ENCODE data around the gene IFNA13. TPM values are rescaled to one million over a fixed set of nuclear protein-coding genes. Genes with fewer than 3 reads are reported as not detected.

The IFNA13 gene
- total RNA-seq, 2 experiments from 2014 or later: not detected

DNA sequence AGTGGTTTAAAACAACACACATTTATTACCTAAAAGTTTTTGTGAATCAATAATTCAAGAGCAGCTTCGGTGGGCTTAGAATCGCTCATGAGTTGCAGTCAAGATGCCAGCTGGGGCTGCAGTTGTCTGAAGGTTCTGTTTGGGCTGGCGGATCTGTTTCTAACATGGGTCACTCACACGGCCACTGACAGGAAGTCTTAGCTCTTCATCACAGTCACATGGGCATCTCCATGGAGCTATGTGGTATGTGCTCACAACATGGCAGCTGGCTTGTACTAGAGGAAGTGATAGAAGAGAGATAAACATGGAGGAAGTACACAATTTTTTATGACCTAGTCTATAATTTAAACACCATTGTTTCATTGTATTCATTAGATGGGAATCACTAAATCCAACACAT, 43.8 kb downstream of the IFNA13 start:
- Mint-ChIP-seq H3K27ac (peak overlapping the region; percentile 0), H3K9me3 (no peaks in the 10 kb centered on the region), H3K4me3 (no peak overlapping the region), H3K27me3 (no peaks in the 10 kb centered on the region), H3K4me1 (ENCODE audit: low read depth) (peaks cover 46% of the 10 kb centered on the region), H3K36me3 (ENCODE audit: low read depth) (peaks cover 54% of the 10 kb centered on the region)
- H3K4me1 ChIP-seq (ENCODE audit: insufficient read depth, low read length): no peaks in the 10 kb centered on the region
- ChIA-PET POLR2A (no interaction called here), CTCF (interaction anchor here (1.6 to 2.8 kb wide), 2 partner anchors 72 to 131 kb away, joined by 4 to 8 read pairs; no protein-coding TSS in a partner anchor)
- no peaks in the 10 kb centered on the region for H3K27me3 ChIP-seq (ENCODE audit: control insufficient read depth in 1 of 2, insufficient read depth in 2 of 2, low read length in 2 of 2)
- peaks cover 23% of the 10 kb centered on the region for H3K36me3 ChIP-seq (ENCODE audit: insufficient read depth, low read length)
- no peak overlapping the region for H3K27ac ChIP-seq (ENCODE audit: low read depth in 1 of 2, low read length in 2 of 2)
- H3K4me3 ChIP-seq (ENCODE audit: low read length): no peak overlapping the region
- TF ChIP-seq, protein P1, sequence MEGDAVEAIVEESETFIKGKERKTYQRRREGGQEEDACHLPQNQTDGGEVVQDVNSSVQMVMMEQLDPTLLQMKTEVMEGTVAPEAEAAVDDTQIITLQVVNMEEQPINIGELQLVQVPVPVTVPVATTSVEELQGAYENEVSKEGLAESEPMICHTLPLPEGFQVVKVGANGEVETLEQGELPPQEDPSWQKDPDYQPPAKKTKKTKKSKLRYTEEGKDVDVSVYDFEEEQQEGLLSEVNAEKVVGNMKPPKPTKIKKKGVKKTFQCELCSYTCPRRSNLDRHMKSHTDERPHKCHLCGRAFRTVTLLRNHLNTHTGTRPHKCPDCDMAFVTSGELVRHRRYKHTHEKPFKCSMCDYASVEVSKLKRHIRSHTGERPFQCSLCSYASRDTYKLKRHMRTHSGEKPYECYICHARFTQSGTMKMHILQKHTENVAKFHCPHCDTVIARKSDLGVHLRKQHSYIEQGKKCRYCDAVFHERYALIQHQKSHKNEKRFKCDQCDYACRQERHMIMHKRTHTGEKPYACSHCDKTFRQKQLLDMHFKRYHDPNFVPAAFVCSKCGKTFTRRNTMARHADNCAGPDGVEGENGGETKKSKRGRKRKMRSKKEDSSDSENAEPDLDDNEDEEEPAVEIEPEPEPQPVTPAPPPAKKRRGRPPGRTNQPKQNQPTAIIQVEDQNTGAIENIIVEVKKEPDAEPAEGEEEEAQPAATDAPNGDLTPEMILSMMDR (IDR thresholded peaks at IDR 0.05): no peak
- no peaks in the 10 kb centered on the region for H3K9me3 ChIP-seq (ENCODE audit: control insufficient read depth in 1 of 2, insufficient read depth in 1 of 2, low read length in 2 of 2)
- no peak for DNase-seq
- no peak for ATAC-seq (ENCODE audit: poor library complexity)
- intact Hi-C loops (cut with DNase I, micrococcal nuclease): loop anchor here (5.0 to 10.0 kb wide), 4 partner anchors 128 to 711 kb away; no protein-coding TSS in a partner anchor

- DNase-seq (no peak), ATAC-seq (ENCODE audit: poor library complexity) (no peak)
- CTCF ChIA-PET: interaction anchor here (1.6 to 2.8 kb wide), 2 partner anchors 73 to 132 kb away, joined by 4 to 8 read pairs; no protein-coding TSS in a partner anchor
- H3K36me3 Mint-ChIP-seq (ENCODE audit: low read depth): peaks cover 54% of the 10 kb centered on the region
- no peaks in the 10 kb centered on the region for H3K27me3 Mint-ChIP-seq
- TF ChIP-seq, protein P1 (IDR thresholded peaks at IDR 0.05): no peak
- POLR2A ChIA-PET: no interaction called here
- intact Hi-C loops (cut with DNase I, micrococcal nuclease): loop anchor here (5.0 to 10.0 kb wide), 4 partner anchors 129 to 712 kb away; no protein-coding TSS in a partner anchor
- Histone ChIP-seq H3K27me3 (ENCODE audit: control insufficient read depth in 1 of 2, insufficient read depth in 2 of 2, low read length in 2 of 2) (no peaks in the 10 kb centered on the region), H3K9me3 (ENCODE audit: control insufficient read depth in 1 of 2, insufficient read depth in 1 of 2, low read length in 2 of 2) (no peaks in the 10 kb centered on the region), H3K27ac (ENCODE audit: low read depth in 1 of 2, low read length in 2 of 2) (no peak overlapping the region), H3K4me3 (ENCODE audit: low read length) (no peak overlapping the region), H3K4me1 (ENCODE audit: insufficient read depth, low read length) (no peaks in the 10 kb centered on the region), H3K36me3 (ENCODE audit: insufficient read depth, low read length) (peaks cover 23% of the 10 kb centered on the region)
- H3K27ac Mint-ChIP-seq: no peak overlapping the region
- H3K9me3 Mint-ChIP-seq: no peaks in the 10 kb centered on the region
- no peak overlapping the region for H3K4me3 Mint-ChIP-seq
- H3K4me1 Mint-ChIP-seq (ENCODE audit: low read depth): peaks cover 41% of the 10 kb centered on the region
Measured at GRCh38 chr9:21322911-21323461, 44.9 kb downstream of the IFNA13 start.

- Histone ChIP-seq H3K36me3 (ENCODE audit: insufficient read depth, low read length) (peaks cover 23% of the 10 kb centered on the region), H3K27ac (ENCODE audit: low read depth in 1 of 2, low read length in 2 of 2) (no peak overlapping the region), H3K4me1 (ENCODE audit: insufficient read depth, low read length) (no peaks in the 10 kb centered on the region), H3K9me3 (ENCODE audit: control insufficient read depth in 1 of 2, insufficient read depth in 1 of 2, low read length in 2 of 2) (no peaks in the 10 kb centered on the region), H3K27me3 (ENCODE audit: control insufficient read depth in 1 of 2, insufficient read depth in 2 of 2, low read length in 2 of 2) (no peaks in the 10 kb centered on the region), H3K4me3 (ENCODE audit: low read length) (no peak overlapping the region)
- H3K4me1 Mint-ChIP-seq (ENCODE audit: low read depth): peaks cover 18% of the 10 kb centered on the region
- POLR2A ChIA-PET: interaction anchor here (1.0 to 1.3 kb wide), 2 partner anchors 8 to 76 kb away, joined by 3 read pairs; no protein-coding TSS in a partner anchor
- intact Hi-C loops (cut with DNase I, micrococcal nuclease): loop anchor here (5.0 to 10.0 kb wide), 4 partner anchors 132 to 714 kb away; no protein-coding TSS in a partner anchor
- H3K27ac Mint-ChIP-seq: peak overlapping the region; percentile 63
- ATAC-seq (ENCODE audit: poor library complexity): no peak
- H3K36me3 Mint-ChIP-seq (ENCODE audit: low read depth): peaks cover 49% of the 10 kb centered on the region
- DNase-seq: no peak
- no peaks in the 10 kb centered on the region for H3K27me3 Mint-ChIP-seq
- H3K4me3 Mint-ChIP-seq: no peak overlapping the region
- H3K9me3 Mint-ChIP-seq: no peaks in the 10 kb centered on the region
- CTCF ChIA-PET: interaction anchor here (0.9 to 1.2 kb wide), 2 partner anchors 76 kb away, joined by 3 read pairs; no protein-coding TSS in a partner anchor
- TF ChIP-seq, protein P1 (IDR thresholded peaks at IDR 0.05): no peak
Measured at GRCh38 chr9:21320465-21320864, 47.4 kb downstream of the IFNA13 start.

Measured in CD4-positive, alpha-beta T cell (primary cell).